Amniotic epithelial cell (primary cell): Measurements from ENCODE around the gene CDHR3.
A peak's percentile ranks its signal among the peaks of the same experiment; 100 is the strongest.
"Not testable (repeated sequence)": the region's sequence is repeated elsewhere in the genome, so short reads cannot be mapped to it uniquely, and the experiment has no call there.

ENCODE experiments used
- DNase-seq: peaks from one replicate; pipeline ENCODE4 v3.0.0-alpha.2; 2010; ENCODE audit warnings: low read depth

CDHR3 gene, protein sequence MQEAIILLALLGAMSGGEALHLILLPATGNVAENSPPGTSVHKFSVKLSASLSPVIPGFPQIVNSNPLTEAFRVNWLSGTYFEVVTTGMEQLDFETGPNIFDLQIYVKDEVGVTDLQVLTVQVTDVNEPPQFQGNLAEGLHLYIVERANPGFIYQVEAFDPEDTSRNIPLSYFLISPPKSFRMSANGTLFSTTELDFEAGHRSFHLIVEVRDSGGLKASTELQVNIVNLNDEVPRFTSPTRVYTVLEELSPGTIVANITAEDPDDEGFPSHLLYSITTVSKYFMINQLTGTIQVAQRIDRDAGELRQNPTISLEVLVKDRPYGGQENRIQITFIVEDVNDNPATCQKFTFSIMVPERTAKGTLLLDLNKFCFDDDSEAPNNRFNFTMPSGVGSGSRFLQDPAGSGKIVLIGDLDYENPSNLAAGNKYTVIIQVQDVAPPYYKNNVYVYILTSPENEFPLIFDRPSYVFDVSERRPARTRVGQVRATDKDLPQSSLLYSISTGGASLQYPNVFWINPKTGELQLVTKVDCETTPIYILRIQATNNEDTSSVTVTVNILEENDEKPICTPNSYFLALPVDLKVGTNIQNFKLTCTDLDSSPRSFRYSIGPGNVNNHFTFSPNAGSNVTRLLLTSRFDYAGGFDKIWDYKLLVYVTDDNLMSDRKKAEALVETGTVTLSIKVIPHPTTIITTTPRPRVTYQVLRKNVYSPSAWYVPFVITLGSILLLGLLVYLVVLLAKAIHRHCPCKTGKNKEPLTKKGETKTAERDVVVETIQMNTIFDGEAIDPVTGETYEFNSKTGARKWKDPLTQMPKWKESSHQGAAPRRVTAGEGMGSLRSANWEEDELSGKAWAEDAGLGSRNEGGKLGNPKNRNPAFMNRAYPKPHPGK

DNA sequence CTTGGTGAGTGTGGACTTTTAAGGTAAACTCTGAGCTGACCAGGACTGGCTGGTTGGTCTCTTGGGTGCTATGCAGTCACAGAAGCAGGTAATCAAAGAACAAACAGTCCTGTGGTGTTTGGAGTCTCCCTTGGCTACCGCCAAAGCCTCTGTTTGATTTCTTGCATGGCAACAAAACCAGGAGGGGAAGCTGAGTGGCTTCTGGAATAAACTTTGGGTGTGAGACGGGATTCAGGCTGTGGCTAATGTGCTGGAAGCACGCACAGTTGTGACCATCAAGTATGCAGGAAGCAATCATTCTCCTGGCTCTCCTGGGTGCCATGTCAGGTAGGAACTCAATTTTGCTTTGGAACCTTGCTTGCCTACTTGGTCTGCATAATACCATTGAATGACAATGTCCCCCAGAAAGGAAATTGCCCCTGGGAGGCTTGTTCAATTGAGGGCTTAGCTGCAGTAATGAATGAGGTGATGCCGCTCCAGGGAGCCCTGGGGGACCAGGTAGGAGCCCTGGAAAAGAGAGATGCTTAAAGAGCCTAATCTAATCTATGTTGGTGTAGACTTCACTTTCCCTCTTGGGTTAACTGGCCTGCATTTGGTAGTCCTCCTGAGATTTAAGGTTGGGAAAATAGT is at the start of gene CDHR3:
Gene CDHR3 (plus strand): TSS at position 227 of the 630 bp plus-strand sequence. CDS start 55 bp downstream, at position 282.
- no peak for DNase-seq

DNA sequence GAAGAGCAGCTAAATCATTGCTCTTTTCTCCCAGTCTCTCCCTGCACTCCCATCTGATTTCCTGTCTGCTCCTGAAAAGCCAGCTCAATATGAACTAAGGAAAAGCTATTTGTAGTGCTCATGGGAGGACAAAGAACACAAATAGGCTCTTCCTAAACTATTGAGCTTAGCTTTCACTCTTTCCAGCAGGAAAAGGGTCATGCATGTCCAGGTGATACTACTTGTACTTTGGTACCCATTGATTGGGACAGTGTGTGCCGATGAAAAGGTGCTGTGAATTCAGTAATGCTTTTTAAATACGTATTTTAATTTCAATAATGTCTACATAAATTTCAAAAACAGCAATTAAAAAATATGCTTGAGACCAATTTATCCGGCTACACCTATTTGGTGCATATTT is 49.1 kb upstream of the CDHR3 start:
- no peak for DNase-seq

DNA sequence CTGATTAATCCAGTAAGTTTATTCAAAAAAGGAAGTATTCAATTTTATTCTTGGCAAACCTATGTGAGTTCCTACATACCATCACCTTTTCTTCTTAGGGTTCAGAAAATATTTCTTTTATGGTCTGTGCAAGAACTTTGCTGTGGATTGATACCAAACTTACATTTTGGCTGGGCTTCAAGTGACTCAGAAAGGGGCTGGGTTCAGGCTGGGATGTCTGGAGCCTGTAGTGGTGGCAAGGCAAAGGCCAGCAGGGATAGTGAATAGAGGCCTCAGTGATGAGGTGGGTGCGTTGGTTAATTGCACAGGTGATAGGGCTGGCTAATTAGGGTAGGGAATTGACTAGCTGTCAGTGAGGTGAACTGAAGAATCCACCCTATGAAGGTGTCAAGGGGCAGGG is 46.5 kb upstream of the CDHR3 start:
- peak; percentile 8 for DNase-seq

DNA sequence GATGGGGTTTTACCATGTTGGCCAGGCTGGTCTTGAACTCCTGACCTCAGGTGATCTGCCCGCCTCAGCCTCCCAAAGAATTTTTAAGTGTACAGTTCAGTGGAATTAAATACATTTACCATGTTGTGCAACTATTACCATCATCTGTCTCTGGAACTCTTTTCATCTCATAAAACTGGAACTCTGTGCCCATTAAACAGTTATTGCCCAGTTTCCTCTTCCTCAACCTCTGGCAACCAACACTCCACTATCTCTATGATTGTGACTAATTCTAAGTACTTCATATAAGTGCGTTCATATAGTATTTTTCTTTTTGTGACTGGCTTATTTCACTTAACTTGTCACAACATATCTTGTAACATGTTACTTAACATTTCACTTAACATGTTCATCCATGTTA is 45.4 kb upstream of the CDHR3 start:
- no peak for DNase-seq

DNA sequence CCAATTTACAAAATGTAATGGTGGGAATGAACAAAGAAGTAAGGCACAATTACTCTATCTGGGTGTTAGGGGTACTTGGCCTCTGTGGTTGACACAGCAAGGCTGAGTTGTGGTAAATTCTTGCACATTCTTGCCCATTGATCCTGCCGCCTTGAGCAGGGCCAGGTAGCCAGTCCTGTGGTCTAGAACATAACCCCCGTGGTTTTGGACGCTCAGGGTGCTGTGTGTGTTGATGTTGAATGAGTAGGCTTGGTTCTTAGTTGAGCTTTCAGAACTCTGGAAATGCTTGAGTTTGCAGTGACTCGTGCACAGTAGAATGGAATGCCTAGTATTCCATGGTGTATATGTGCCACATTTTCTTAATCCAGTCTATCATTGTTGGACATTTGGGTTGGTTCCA is 42.3 kb upstream of the CDHR3 start:
- peak; percentile 16 for DNase-seq

DNA sequence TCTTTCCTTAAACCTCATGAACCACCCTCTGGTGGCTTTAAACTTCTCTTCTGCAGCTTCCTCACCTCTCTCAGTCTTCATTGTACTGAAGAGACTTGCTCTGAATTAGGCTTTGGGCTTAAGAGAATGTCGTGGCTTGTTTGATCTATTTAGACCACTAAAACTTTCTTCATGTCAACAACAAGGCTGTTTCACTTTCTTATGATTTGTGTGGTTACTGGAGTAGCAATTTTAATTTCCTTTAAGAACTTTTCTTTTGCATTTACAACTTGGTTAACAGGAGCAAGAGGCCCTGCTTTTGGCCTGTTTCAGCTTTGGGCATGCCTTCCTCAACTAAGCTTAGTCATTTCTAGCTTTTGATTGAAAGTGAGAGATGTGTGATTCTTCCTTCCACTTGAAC is 38.1 kb upstream of the CDHR3 start:
- DNase-seq, result no peak

DNA sequence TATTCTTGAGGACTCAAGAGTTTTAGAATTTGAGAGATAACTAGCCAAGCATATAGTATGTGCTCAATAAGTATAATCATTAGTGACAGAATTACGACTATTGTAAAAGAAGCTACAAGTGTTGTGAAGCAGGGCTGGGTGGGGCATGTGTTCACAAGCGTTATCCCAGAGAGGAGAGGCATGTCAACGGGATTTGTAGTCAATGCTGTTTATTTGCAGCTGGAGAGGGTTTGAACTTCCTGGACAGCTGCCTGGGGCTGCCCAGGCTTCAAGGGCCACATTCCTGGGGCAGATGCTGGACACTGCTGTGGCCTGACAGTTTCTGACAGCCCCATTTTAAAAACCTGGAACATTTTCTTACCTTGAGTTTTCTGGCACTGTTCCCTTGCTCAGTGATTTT is 36.9 kb upstream of the CDHR3 start:
- DNase-seq, result no peak

DNA sequence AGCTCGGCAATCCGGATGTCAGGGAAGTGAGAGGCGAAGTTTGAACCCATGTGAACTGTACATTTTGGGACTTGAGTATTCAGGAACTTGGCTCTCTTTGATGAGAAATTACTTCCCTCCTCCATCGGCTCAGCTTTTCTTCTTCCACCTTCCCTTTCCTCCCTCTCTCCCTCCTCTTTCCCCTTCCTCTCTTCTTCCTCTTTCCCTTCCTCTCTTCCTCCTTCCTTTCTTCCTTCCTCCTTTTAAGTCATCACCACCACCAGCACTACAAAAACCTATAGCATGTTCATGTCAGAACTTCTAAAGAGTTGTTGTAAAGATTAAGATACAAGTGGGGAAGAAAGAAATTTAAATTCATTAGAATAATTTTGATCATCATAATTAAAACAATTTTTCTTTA is 31.9 kb upstream of the CDHR3 start:
- DNase-seq, result no peak

DNA sequence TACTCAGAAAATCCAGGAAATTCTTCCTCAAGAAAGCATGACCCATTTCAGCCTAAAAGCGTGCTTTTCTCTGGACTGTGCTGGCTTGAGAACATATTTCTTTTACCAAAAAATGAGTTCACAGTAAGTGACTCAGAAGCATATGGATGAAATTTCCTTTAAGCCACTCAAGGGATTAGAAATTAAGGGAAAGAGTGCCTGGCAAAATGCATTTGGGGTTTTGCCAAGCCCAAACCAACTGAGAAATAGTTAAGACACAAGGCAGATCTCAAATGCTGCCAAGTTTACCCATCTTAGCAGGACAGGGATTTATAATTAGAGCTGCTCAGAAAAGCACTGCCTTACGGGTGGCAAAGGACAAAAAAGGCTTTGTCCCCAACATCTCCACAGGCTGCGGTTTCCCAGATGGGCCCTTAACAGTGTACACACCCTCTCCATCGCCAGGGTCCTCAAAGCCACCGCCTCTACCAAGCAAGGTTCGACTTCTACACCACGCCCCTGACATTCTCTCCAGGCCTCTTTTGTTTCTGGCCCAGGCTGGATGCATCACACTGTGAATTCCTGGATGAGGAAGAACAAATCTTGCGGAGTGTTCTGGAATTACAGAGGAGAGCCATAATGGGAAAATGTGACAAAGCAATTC is 30.1 kb upstream of the CDHR3 start:
- DNase-seq, result peak; percentile 67

DNA sequence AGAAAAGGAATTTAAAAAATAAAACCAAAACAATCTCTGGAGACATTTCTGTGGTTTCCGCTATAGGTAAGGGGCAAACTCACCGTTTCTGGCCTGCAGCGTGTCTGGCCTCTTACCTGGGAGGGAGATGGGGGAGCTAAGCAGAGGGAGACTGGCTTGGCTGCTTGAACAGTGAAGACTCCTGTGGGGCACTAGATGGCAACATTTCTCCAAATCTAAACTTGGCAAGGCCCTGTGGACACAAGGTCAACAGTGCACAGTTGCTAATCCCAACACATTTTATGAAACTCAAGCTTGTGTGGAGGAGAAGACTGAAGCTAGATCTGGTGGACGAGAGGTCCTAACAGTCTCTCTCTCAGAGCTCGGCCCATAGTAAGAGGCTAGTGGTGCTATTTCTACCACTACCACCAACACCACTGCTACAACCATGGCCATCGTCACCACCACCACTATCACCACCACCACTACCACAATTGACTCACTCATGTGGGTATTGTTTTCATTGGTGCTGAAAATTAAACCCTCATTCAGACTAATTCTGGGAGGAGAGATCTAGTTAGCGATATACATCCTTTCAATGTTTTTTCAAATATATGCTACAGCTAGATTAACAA is 28.4 kb upstream of the CDHR3 start:
- DNase-seq, result peak; percentile 74

DNA sequence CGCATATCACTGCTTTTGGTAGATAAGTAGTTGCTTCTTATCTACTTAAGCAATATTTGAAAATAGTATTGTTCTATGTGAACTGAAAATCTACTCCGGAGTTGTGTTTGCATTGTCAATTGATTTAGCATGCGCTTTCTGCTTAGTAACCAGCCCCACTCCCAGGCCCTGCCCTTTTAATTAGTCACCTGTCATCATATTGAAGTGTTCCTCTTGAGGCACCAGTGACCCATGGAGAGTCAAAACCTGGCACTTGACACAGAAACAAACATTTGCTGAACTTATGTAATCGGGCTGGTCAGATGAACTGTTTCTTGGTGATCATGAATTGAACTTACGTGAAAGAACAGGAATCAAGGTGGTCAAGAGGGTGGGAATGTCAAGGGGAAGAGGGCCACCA is 27.8 kb upstream of the CDHR3 start:
- no peak for DNase-seq

DNA sequence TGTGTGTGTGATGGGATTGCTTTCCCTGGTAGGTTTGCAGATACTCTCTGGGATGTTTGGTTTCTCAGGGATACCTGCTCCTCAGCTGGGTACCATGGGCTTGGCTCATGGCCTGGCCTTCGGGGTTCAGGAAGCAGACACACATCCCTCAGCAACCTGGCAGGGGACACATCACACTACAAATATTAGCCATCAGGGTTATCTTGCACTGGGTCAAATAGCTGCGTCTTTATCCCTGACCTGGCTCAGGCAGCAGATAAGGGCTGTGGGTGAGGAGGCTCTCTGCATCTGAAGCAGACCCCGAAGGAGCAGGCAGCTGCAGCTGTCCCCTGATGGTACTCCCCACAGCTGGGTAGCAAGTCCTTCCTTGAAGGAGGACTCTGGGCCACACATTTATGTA is 25.7 kb upstream of the CDHR3 start:
- no peak for DNase-seq

DNA sequence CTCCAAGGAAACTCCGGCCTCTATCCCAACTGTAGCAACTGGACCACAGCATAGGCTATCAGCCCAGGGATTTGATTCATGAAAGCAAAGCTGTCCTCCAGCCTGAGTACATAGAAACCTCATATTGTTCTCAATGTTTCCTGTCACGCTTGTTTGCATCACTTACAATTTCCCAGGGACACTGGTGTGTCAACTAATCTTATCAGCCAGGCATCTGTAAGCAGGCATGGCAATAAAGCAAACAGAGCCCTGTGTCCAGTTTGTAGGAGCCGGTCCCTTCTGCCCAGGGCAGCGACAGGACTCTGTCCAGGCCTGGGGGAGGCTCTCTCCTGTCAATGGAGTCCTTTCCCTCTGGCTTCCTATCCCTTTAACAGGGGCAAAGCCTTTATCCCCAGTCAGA is 23.0 kb upstream of the CDHR3 start:
- no peak for DNase-seq

DNA sequence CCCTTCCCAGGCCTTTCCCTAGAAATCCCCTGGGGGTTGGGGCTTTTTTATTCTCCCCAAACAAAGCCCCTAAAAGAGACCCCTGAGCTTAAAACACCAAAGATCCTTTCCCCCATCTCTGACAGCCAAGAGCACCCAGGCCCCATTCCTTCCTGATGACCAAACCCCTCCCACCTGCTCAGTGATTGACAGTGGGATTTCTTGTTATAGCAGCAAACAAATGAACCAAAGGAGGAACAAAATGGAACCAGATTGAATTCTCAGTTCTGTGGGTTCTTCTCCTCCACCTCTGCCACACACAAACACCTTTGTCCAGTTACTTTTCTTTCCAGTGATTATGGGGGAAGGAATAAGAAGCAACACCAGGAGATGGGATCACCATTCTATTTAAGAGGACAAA is 21.5 kb upstream of the CDHR3 start:
- no peak for DNase-seq

DNA sequence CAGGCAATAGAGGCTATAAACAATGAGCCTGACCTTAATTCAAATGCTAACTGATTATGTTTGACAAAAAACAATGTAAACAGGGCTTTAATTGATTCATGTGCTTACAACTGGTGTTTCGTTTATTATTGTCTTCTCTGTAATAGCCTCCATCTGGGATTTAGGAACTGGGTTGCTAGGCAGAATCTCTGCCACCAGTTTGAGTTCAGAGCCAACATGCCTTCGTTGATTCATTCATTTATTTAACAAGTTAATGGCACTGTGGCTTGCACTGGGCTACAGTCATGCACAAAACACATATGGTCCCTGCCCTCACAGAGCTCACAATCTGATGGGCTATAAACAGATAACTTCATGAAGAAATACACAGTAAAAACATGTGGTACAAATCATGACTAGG is 19.6 kb upstream of the CDHR3 start:
- no peak for DNase-seq

DNA sequence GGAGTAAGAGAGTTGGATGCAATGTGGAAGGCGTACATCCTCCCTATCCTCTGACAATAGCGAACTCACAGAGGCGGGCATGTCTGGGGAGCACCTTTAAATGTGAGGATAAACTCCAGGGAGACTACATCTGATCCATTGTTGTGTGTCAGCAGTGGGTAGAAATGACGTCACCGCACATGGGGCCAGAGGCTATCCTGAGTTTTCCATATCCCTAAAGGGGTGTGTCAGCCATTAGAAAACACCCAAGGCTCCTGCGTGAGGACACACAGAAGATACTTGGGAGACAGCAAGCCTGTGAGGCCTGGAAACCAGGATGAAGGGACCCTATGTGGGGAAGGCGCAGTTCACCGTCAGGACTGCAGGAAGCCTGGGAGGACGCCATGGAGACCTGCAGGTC is 17.2 kb upstream of the CDHR3 start:
- no peak for DNase-seq

DNA sequence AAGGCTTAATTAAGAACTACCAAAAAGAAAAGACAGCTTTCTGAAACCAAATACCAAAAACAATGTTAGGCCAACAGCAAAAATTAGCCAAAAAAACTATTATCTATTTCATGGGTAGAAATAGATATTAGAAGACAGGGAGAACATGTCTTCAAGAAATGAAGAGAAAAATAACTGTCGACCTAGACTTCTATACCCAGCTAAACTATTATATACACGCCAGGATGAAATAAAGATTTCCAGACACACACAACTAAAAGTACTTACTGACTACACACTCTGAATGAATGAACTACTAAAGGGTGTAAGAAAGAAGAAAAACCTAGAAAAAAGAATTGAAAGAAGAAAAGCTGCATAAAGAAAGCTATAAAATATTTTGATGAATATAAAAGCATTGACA is 11.5 kb upstream of the CDHR3 start:
- DNase-seq, result no peak

DNA sequence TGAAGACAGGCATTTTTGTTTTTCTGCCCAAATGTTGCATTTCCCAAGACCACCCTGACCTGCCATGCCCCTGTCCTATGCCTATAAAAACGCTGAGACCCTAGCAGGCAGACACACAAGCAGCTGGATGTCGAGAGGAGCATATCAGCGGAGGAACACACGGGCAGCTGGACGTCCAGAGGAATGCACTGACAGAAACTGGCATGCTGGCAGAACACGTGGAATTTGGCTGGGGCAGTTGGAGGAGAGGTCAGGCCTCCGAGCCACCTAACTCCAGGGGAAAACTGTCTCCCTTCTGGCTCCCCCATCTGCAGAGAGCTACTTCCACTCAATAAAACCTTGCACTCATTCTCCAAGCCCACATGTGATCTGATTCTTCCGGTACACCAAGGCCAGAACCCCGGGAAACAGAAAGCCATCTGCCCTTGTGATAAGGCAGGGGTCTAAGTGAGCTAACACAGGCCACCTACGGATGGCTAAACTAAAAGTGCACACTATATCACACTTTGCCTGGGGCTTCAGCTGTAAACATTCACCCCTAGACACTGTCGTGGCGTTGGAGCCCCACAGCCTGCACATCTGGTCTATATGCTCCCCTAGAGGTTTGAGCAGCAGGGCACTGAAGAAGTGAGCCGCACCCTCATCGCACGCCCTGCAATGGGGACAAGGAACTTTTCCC is 10.0 kb upstream of the CDHR3 start:
- DNase-seq, result no peak

DNA sequence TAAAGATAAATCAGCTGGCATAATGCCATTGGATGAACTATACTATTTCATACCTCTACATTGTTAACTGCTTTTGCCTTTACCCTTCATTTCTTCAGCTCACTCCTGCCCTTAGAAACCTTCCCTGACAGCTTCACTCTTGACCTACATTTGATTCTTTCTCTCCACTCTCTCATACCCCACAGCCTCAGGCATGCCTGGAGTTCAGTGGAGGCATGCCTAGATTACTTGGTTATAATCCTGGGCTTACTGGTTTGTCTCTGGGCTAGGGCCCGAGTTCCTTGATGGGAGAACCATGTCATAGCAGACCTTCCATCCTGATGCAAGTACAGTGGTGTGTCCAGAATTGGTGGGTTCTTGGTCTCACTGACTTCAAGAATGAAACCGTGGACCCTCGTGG is 8.4 kb upstream of the CDHR3 start:
- DNase-seq, result no peak

DNA sequence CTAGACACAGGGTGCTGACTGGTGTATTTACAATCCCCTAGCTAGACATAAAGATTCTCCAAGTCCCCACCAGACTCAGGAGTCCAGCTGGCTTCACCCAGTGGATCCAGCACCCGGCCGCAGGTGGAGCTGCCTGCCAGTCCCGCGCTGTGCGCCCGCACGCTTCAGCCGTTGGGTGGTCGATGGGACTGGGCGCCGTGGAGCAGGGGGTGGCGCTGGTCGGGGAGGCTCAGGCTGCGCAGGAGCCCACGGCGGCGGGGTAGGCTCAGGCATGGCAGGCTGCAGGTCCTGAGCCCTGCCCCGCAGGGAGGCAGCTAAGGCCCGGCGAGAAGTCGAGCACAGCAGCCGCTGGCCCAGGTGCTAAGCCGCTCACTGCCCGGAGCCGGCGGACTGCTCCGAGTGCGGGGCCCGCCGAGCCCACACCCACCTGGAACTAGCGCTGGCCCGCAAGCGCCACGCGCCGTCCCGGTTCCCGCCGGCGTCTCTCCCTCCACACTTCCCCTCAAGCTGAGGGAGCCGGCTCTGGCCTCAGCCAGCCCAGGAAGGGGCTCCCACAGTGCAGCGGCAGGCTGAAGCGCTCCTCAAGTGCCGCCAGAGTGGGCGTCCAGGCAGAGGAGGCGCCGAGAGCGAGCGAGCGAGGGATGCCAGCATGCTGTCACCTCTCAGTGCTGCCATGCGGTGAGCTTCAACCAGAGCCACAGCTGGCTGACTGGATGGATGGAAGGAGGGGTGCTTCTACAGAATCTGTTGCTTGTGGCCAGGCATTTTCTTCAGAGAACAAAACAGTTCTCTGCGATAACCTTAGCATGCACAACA is 7.2 kb upstream of the CDHR3 start:
- not testable (repeated sequence) for DNase-seq
